ENCODE results near the gene CYS1. TPM values are rescaled to one million over a fixed set of nuclear protein-coding genes. Genes with fewer than 3 reads are reported as not detected.
A peak's percentile ranks its signal among the peaks of the same experiment; 100 is the strongest.

CYS1 gene
- total RNA-seq, 1 donor from 2014 or later: 20.8 TPM

DNA sequence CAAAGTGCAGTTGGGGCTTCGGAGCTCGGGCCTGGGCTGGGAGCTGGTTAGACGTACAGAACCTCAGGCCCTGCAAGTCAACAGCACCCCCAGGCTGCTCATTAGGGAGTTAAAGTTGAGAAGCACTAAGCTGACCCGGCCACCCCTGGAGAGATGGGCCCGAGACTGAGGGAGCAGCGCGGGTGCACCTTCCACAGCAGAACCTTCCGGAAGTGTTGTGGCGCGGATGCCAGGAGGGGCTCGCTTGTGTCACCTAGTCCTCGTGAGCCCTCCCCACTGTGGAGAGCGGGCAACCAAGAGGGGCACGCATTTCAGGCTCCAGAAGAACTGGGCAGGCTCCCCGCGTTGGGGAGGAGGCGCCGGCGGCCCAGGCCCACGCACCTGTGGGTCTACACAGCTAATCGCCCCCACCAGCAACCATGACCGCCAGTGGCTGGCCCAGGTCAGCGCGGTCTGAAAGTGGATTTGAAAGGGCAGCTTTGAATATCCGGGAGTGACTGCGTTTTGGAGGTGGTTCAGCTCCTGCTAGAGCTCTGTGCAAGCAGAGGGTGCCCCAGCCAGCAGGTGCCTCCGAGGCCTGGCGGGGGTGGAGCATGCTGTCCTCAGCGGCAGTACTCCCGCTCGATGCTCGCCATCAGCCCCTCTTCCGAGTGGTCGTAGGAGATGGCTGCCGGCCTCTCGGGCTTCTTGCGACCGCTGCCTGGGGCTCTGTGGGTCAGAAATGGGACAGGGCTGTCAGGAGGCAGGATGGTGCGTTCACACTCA is 21.8 kb downstream of the CYS1 start:
- TF ChIP-seq CTCF (conservative IDR thresholded peaks at IDR 0.05; ENCODE audit: low read depth, low read length): no peak
- no peak overlapping the region for H3K4me3 ChIP-seq (ENCODE audit: low read depth, low read length)
- DNase-seq (ENCODE audit: low read depth): no peak

DNA sequence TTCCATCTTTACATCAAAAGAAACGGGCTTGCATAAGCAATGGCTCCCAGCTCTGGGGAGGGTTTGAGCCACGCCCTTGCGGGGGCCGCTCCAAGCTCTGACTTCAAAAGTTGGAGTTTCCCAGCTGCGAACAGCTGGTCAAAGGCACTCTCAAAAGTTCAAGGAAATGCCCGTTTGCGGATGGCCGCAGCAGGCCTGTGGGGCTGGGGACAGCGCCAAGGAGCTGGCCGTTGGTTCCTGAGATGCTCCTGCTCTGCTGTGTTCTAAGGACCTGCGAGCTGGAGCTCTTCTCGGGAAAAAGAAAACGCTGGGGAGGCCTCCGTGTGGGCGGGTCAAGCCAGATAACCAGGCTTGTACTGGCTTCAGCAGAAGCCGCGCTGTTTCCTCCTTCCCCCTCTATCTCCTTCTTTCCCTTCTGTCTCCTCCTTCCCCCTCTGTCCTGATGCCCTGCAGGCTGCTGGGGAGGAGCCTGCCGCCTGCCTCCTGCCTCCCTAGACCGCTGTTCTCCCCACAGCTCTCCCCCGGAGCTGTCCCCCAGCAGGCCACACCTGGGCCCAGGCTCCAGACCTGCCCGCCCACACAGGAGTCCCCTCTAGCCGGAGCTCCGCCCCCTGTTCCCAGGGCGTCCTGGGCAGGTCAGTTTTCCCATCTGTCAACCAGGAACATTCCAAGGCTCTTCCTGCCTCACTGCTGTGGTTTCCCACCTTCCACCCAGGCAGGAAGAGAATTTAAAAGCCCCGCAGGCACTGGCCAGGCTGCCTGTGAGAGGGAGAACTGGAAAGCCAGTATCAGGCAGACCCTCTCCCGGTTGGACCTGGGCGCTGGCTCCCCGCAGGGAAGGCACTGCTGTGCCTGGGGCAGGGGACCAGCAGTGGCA is 22.7 kb downstream of the CYS1 start:
- H3K4me3 ChIP-seq (ENCODE audit: low read depth, low read length): no peak overlapping the region
- DNase-seq (ENCODE audit: low read depth): no peak
- no peak for TF ChIP-seq CTCF (conservative IDR thresholded peaks at IDR 0.05; ENCODE audit: low read depth, low read length)

DNA sequence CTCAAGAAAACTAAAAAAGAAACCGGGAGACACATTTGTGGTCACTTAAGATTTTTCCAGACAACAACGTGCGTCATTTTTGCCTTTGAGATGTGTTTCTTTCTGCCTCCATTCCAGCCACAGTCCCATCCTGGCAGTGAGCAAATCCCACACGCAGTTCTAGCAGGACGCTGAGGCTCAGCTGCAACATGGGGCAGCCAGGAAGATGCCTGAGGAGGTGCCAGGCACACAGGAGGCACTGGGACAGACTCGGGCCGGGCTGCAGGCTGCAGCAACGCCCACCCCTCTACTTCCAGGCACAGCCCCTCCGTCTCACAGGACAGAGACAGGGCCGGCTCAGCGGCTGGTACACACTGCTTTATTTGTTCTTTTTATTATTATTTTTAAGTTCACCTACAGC is 23.8 kb downstream of the CYS1 start:
- H3K4me3 ChIP-seq (ENCODE audit: low read depth, low read length): no peak overlapping the region
- no peak for TF ChIP-seq CTCF (conservative IDR thresholded peaks at IDR 0.05; ENCODE audit: low read depth, low read length)
- DNase-seq (ENCODE audit: low read depth): no peak

DNA sequence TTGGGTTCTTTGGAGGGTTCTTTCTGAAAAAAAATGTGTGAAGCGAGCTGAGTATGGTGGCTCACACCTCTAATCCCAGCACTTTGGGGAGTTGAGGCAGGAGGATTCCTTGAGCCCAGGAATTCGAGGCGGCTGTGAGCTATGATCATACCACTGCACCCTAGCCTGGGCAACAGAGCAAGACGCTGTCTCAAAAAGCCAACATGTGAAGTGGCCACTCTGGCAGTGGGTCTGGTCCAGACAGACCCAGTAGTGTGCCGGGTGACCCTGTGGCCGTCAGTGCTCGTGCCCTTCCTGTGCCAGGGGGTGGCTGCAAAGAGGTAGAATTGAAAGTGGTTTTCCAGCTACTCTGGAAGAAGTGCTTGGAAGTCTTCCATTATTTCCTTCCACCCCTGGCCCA is 25.2 kb downstream of the CYS1 start:
- no peak for DNase-seq (ENCODE audit: low read depth)
- H3K4me3 ChIP-seq (ENCODE audit: low read depth, low read length): no peak overlapping the region
- TF ChIP-seq CTCF (conservative IDR thresholded peaks at IDR 0.05; ENCODE audit: low read depth, low read length): no peak

- no peak for DNase-seq (ENCODE audit: low read depth)
- no peak overlapping the region for H3K4me3 ChIP-seq (ENCODE audit: low read depth, low read length)
- TF ChIP-seq CTCF (conservative IDR thresholded peaks at IDR 0.05; ENCODE audit: low read depth, low read length): peak; percentile 11
Observed at GRCh38 chr2:10054424-10054823, 25.8 kb downstream of the CYS1 start.

DNA sequence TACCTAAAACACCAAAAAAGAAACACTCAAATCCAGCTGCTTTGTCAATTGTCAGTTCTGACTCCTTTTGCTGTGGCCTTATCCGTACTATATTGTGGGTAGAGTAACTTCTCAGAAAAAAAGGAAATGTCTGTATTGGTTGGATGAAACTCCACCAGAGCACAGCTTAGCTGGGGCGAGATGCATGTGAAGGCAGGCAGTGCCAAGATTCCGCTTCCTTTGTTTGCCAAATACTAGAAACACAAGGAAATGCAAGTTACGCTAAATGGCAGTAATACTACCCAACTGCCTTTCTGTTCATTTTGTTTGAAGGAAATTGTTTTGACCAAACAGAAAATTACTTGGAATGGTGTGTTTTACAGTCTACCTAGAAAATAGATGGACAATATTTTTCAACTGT is 26.9 kb downstream of the CYS1 start:
- H3K4me3 ChIP-seq (ENCODE audit: low read depth, low read length): no peak overlapping the region
- DNase-seq (ENCODE audit: low read depth): no peak
- TF ChIP-seq CTCF (conservative IDR thresholded peaks at IDR 0.05; ENCODE audit: low read depth, low read length): no peak
